GM21381 (cell line): Measurements from ENCODE around the gene FCN1.

Source experiments
- ATAC-seq: cut with Tn5 transposase; IDR thresholded peaks from one replicate; pipeline ENCODE4 v1.9.1; 2021; ENCODE audit warnings: mild to moderate bottlenecking, moderate library complexity; ENCODE audit not compliant: unreplicated experiment

The FCN1 gene

GRCh38 chr9:134937566-134938345, 20.0 kb upstream of the FCN1 start:
- no peak for ATAC-seq

GRCh38 chr9:134937164-134937555, 19.4 kb upstream of the FCN1 start:
- ATAC-seq, result no peak

- ATAC-seq, result no peak
Observed at GRCh38 chr9:134936346-134937163, 18.8 kb upstream of the FCN1 start.

- no peak for ATAC-seq
Observed at GRCh38 chr9:134935701-134936345, 18.1 kb upstream of the FCN1 start.

GRCh38 chr9:134935056-134935640, 17.4 kb upstream of the FCN1 start:
- no peak for ATAC-seq

- ATAC-seq, result no peak
Observed at GRCh38 chr9:134933076-134933659, 15.5 kb upstream of the FCN1 start.

GRCh38 chr9:134932606-134933005, 14.9 kb upstream of the FCN1 start:
- ATAC-seq, result no peak

GRCh38 chr9:134932171-134932570, 14.5 kb upstream of the FCN1 start:
- ATAC-seq, result no peak

- ATAC-seq, result no peak
Observed at GRCh38 chr9:134930398-134930797, 12.7 kb upstream of the FCN1 start.

GRCh38 chr9:134929193-134930158, 11.8 kb upstream of the FCN1 start:
- no peak for ATAC-seq

GRCh38 chr9:134928436-134929192, 10.9 kb upstream of the FCN1 start:
- ATAC-seq, result no peak

GRCh38 chr9:134925011-134925511, 7.3 kb upstream of the FCN1 start:
- no peak for ATAC-seq

- ATAC-seq, result no peak
Observed at GRCh38 chr9:134923466-134923865, 5.8 kb upstream of the FCN1 start.

- ATAC-seq, result no peak
Observed at GRCh38 chr9:134922932-134923240, 5.2 kb upstream of the FCN1 start.

- no peak for ATAC-seq
Observed at GRCh38 chr9:134922066-134922931, 4.6 kb upstream of the FCN1 start.

GRCh38 chr9:134919303-134919702, 1.6 kb upstream of the FCN1 start:
- ATAC-seq, result no peak

GRCh38 chr9:134918646-134919045, 934 bp upstream of the FCN1 start:
- no peak for ATAC-seq

GRCh38 chr9:134916161-134916665, 1.5 kb downstream of the FCN1 start:
- no peak for ATAC-seq
